T-cell (primary cell): ENCODE results near the gene ABCA1. TPM values are rescaled to one million over a fixed set of nuclear protein-coding genes. Genes with fewer than 3 reads are reported as not detected.

Source experiments
- ATAC-seq, 4 experiments: fragments of 200-7000 bp in 3 of 4; fragments of 150-1000 bp in 1 of 4; cut with Tn5 transposase; replicated peaks in 1 of 4; 1 replicate in 3 of 4; 2 replicates in 1 of 4; pipeline ENCODE4 v1.10.0; 2021; ENCODE audit warnings: moderate library complexity in 3 of 4, mild to moderate bottlenecking in 2 of 4, moderate number of reproducible peaks in 1 of 4
- CTCF ChIA-PET, 2 donors: fragments of 300-600 bp; sonication (Branson Sonifier 250); formaldehyde crosslinking; loops; one replicate each; lab custom pipeline; 2022; ENCODE audit warnings: antibody characterized with exemption in 2 of 2; lab: Charles Lee
- POLR2A ChIA-PET, 2 donors: fragments of 300-600 bp; sonication (Branson Sonifier 250); formaldehyde crosslinking; loops; one replicate each; lab custom pipeline; 2022; ENCODE audit warnings: antibody characterized with exemption in 2 of 2; lab: Charles Lee
- DNase-seq, 35 experiments: peaks; one replicate each; pipeline versions ENCODE4 v3.0.0 to v3.0.0-alpha.2; 2013 to 2023
- H3K27ac ChIP-seq: one replicate; pipeline ENCODE4 v1.5.1; 2013; ENCODE audit warnings: low read length
- H3K27me3 ChIP-seq, 2 experiments: replicated peaks in 1 of 2; 1 replicate in 1 of 2; 2 replicates in 1 of 2; pipeline versions ENCODE4 v1.6.1 to v1.7.0; 2013; ENCODE audit warnings: low read length in 1 of 2, mixed read lengths in 1 of 2; ENCODE audit not compliant: control insufficient read depth in 2 of 2, insufficient read depth in 2 of 2; ENCODE audit errors: extremely low read depth in 1 of 2
- H3K36me3 ChIP-seq, 2 donors: 1 replicate in 1 of 2; 2 replicates in 1 of 2; pipeline versions ENCODE4 v1.6.1 to v1.7.0; 2013; ENCODE audit warnings: low read length in 1 of 2; ENCODE audit not compliant: control insufficient read depth in 2 of 2, insufficient read depth in 1 of 2; ENCODE audit errors: extremely low read depth in 1 of 2
- H3K4me1 ChIP-seq, 2 experiments: 1 replicate in 1 of 2; 2 replicates in 1 of 2; pipeline versions ENCODE4 v1.6.1 to v1.7.0; 2013; ENCODE audit warnings: low read length in 2 of 2, mixed read lengths in 1 of 2; ENCODE audit not compliant: insufficient read depth in 2 of 2, control insufficient read depth in 1 of 2; ENCODE audit errors: extremely low read depth in 1 of 2
- H3K4me3 ChIP-seq, 2 donors: 1 replicate in 1 of 2; 2 replicates in 1 of 2; pipeline versions ENCODE4 v1.5.1 to v1.7.0; 2013; ENCODE audit warnings: mild to moderate bottlenecking in 2 of 2, low read length in 1 of 2, moderate library complexity in 1 of 2; ENCODE audit not compliant: control insufficient read depth in 1 of 2; ENCODE audit errors: extremely low read depth in 1 of 2
- H3K9me3 ChIP-seq: 2 replicates; pipeline ENCODE4 v1.7.0; 2013
- H3K27ac Mint-ChIP-seq, 2 donors: one replicate each; pipeline ENCODE4 v1.8.0; 2020 to 2021; ENCODE audit warnings: mild to moderate bottlenecking in 2 of 2, mixed read lengths in 2 of 2
- H3K27me3 Mint-ChIP-seq, 2 donors: one replicate each; pipeline ENCODE4 v1.8.0; 2021 to 2022; ENCODE audit warnings: mixed read lengths in 2 of 2
- H3K36me3 Mint-ChIP-seq: one replicate; pipeline ENCODE4 v1.8.0; 2021; ENCODE audit warnings: mixed read lengths
- H3K4me1 Mint-ChIP-seq, 3 donors: one replicate each; pipeline ENCODE4 v1.8.0; 2020 to 2022; ENCODE audit warnings: mixed read lengths in 3 of 3, mild to moderate bottlenecking in 1 of 3
- H3K4me3 Mint-ChIP-seq, 3 donors: one replicate each; pipeline ENCODE4 v1.8.0; 2020 to 2022; ENCODE audit warnings: mild to moderate bottlenecking in 3 of 3, mixed read lengths in 3 of 3, moderate library complexity in 3 of 3
- H3K9me3 Mint-ChIP-seq, 3 donors: one replicate each; pipeline ENCODE4 v1.8.0; 2020 to 2022; ENCODE audit warnings: mixed read lengths in 3 of 3
- WGBS: methylation state at CpG from one replicate; pipeline ENCODE4 v1.1.5; 2013; ENCODE audit warnings: missing lambda C conversion rate; ENCODE audit not compliant: insufficient coverage; 5-methylcytosine and 5-hydroxymethylcytosine counted together
- total RNA-seq, 35 experiments: library from RNA in 6 of 35; stranded (reverse) in 6 of 35; fragments of 120-200 nt in 1 of 35; gene quantifications; one replicate each; pipeline versions ENCODE4 v1.2.1 to v1.2.4 and lab custom pipeline; 2013 to 2026

Gene ABCA1
- total RNA-seq, 5 donors from 2014 or later (not counting 1 experiment from before 2014, with no cell fraction given): 0.41 to 4.7 (median 0.62) TPM

DNA sequence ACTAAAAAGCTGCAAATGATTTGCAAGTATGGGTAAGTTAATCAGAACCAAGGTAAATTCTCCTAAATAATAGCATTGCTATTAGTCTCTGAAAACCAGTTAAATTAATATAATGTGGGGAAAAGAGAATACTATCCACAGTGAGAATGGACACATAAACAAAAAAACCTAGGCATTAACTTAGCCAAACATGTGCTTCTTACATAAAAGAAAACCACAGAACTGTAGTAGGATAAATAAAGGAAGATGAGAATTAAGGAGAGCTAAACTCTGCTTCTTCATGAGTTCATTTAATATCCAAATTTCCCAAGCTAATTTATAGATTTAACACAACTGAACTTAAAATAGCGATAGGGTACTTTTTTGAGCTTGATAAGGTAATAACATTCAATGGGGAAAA lies 31.8 kb downstream of the ABCA1 start:
- Mint-ChIP-seq H3K27ac (no peak overlapping the region), H3K27me3 (no peaks in the 10 kb centered on the region), H3K4me3 (no peak overlapping the region), H3K36me3 (peaks cover 20% of the 10 kb centered on the region), H3K4me1 (peaks cover 12 to 28% (median 16%) of the 10 kb centered on the region in 3 donors), H3K9me3 (no peaks in the 10 kb centered on the region)
- Histone ChIP-seq H3K36me3 (no peaks in the 10 kb centered on the region), H3K27me3 (no peaks in the 10 kb centered on the region), H3K9me3 (no peaks in the 10 kb centered on the region), H3K4me1 (no peaks in the 10 kb centered on the region), H3K4me3 (no peak overlapping the region), H3K27ac (no peak overlapping the region)
- ATAC-seq (no peak), DNase-seq (no peak)
- WGBS: no CpG with 5 or more reads among the region's 1 CpG
- ChIA-PET CTCF (no interaction called here), POLR2A (interaction anchor here (0.7 to 0.9 kb wide), 2 partner anchors 35 to 385 kb away, joined by 3 to 6 read pairs; no protein-coding TSS in a partner anchor)

DNA sequence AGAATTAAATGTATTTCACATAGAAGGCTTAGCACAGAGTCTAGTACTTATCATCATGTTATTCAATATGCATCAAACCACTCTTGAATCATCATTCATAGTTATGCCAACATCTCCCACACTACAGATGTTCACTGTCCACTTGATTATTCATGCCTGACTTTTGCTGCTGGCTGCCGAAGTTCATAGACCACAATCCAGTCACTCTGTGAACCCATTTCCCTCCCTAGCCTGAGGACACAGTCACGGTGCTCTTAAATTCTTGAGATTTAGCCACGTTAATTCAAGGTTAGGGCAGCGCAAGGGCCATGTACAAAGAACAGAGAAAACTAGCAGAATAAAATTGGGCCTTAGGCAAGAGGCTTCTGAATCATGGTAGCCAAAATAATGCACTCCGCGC lies 32.4 kb downstream of the ABCA1 start:
- H3K4me1 ChIP-seq: no peaks in the 10 kb centered on the region
- 73% methylated on average over 3 of the region's 6 CpGs for WGBS
- CTCF ChIA-PET: no interaction called here

DNA sequence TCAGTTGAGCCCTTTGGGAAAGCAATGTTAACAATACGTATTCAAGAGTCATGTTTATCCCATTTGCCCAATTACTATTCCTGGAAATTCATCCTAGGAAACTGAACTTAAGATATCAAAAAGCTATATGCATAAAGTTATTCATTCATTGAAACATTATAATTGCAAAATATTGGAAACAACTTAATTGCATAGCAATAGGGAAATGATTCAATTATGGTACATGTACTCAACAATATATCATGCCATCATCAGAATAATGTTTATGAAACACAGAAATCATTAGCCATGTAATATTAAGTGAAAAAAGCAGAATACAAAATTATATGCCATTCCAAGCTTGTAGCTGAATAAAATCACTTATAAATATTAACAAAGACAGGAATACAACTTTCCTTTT lies 35.3 kb downstream of the ABCA1 start:
- Mint-ChIP-seq H3K4me3 (no peak overlapping the region), H3K27me3 (no peaks in the 10 kb centered on the region), H3K4me1 (peaks cover 0 to 9% (median 1%) of the 10 kb centered on the region in 3 donors), H3K27ac (no peak overlapping the region), H3K36me3 (peaks cover 16% of the 10 kb centered on the region), H3K9me3 (no peaks in the 10 kb centered on the region)
- CTCF ChIA-PET: no interaction called here
- WGBS: no CpG with 5 or more reads among the region's 1 CpG
- Histone ChIP-seq H3K27me3 (no peaks in the 10 kb centered on the region), H3K4me3 (no peak overlapping the region), H3K4me1 (no peaks in the 10 kb centered on the region), H3K27ac (no peak overlapping the region), H3K9me3 (no peaks in the 10 kb centered on the region), H3K36me3 (no peaks in the 10 kb centered on the region)
- no peak for ATAC-seq
- POLR2A ChIA-PET: no interaction called here
- DNase-seq: no peak

More for the DNA sequence above, 32.4 kb downstream of the ABCA1 start:
- no peaks in the 10 kb centered on the region for H3K9me3 Mint-ChIP-seq
- peaks cover 11 to 24% (median 13%) of the 10 kb centered on the region in 3 donors for H3K4me1 Mint-ChIP-seq
- Histone ChIP-seq H3K27ac (no peak overlapping the region), H3K27me3 (no peaks in the 10 kb centered on the region), H3K4me3 (no peak overlapping the region), H3K9me3 (no peaks in the 10 kb centered on the region), H3K36me3 (no peaks in the 10 kb centered on the region)
- H3K36me3 Mint-ChIP-seq: peaks cover 20% of the 10 kb centered on the region
- POLR2A ChIA-PET: no interaction called here
- no peaks in the 10 kb centered on the region for H3K27me3 Mint-ChIP-seq
- no peak for ATAC-seq
- H3K27ac Mint-ChIP-seq: no peak overlapping the region
- H3K4me3 Mint-ChIP-seq: no peak overlapping the region
- DNase-seq: no peak

DNA sequence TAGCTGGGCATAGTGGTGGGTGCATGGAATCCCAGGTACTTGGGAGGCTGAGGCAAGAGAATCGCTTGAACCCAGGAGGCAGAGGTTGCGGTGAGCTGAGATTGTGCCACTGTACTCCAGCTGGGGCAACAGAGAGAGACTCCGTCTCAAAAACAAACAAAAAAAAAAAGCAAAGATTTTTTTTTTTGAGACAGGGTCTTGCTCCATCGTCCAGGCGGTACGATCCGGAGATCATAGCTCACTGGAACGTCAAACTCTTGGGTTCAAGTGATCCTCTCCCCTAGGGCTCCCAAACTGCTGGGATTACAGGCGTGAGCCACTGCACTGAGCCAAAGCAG lies 37.6 kb downstream of the ABCA1 start:
- Histone ChIP-seq H3K4me1 (no peaks in the 10 kb centered on the region), H3K27me3 (no peaks in the 10 kb centered on the region), H3K27ac (no peak overlapping the region), H3K9me3 (no peaks in the 10 kb centered on the region), H3K4me3 (no peak overlapping the region), H3K36me3 (no peaks in the 10 kb centered on the region)
- WGBS: 83% methylated on average over 3 of the region's 9 CpGs
- Mint-ChIP-seq H3K9me3 (no peaks in the 10 kb centered on the region), H3K27ac (no peak overlapping the region), H3K4me1 (peaks cover 0 to 9% (median 1%) of the 10 kb centered on the region in 3 donors), H3K36me3 (peaks cover 31% of the 10 kb centered on the region), H3K4me3 (no peak overlapping the region), H3K27me3 (no peaks in the 10 kb centered on the region)
- DNase-seq (no peak), ATAC-seq (no peak)
- ChIA-PET CTCF (no interaction called here), POLR2A (no interaction called here)

DNA sequence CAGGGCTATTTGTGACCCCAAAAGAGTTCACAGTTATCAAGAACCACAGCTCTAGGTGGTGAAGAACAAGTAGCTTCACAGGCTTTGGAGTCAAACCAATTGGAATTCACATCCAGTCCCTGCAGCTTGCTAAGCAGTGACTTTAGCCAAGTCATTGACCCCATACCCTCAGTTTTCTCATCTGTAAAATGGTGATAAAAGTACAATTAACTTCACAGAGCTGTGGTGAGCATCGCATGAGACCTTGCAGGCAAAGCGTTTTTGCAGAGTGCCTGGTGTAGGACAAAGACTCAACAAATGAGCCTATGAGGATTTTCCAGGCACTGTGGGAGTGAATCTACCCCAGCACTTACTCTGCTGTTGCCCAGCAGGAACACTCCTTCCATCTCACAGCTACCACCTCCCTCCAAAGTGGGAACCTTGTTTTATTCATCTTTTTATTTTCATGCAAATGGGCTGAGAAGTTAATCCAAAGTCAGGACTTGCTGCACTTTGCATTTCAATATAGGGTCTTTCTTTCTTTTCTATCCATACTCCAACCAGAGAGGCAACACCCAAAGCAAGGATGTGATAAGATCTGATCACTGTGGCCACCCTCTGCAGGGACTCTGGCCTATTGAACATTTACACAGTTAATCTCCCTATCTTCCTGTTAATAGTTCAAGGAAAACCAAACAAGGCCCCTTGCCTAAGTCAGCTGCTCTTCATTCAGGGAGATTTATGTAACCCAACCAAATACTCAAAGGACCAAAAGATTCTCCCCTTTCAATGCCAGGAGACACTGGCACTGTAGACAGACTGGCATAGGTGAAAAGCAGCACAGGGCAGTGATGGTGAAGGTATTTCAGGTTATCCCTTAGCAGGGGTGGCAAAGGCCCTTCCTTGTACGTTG lies 41.9 kb downstream of the ABCA1 start:
- no peak for DNase-seq
- H3K36me3 ChIP-seq: no peaks in the 10 kb centered on the region

DNA sequence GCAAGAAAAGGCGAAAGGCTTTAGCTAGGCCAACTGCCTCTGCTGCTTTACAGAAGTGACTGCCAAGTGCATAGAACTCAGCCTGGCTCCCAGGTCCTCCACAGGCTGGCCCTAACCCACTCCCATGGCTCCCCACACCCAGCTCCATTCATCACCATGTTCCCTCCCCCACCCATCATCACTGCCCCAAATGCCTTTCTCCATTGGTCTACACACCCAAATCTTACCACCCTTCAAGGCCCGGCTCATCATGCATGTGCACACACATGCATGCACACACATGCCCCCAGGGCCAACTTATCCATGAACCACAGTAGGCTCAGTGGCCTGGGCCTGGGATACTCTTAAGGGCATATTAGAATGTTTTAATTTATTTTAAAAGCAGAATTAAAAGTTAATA lies 44.8 kb downstream of the ABCA1 start:
- no peaks in the 10 kb centered on the region for H3K27me3 Mint-ChIP-seq
- H3K36me3 Mint-ChIP-seq: peaks cover 55% of the 10 kb centered on the region
- Histone ChIP-seq H3K9me3 (no peaks in the 10 kb centered on the region), H3K4me1 (no peaks in the 10 kb centered on the region), H3K27ac (no peak overlapping the region), H3K36me3 (no peaks in the 10 kb centered on the region), H3K4me3 (no peak overlapping the region), H3K27me3 (no peaks in the 10 kb centered on the region)
- H3K9me3 Mint-ChIP-seq: no peaks in the 10 kb centered on the region
- no peak overlapping the region for H3K27ac Mint-ChIP-seq
- ChIA-PET CTCF (no interaction called here), POLR2A (interaction anchor here in 1 of 2 donors (0.6 kb wide), 1 partner anchor 44 kb away, joined by 5 read pairs; no protein-coding TSS in a partner anchor)
- no peak for DNase-seq
- no peak overlapping the region for H3K4me3 Mint-ChIP-seq
- no peaks in the 10 kb centered on the region for H3K4me1 Mint-ChIP-seq
- no peak for ATAC-seq
- 100% methylated on average over 1 of the region's 2 CpGs for WGBS

More for the DNA sequence above, 41.9 kb downstream of the ABCA1 start:
- no peak overlapping the region for H3K4me3 Mint-ChIP-seq
- H3K27ac ChIP-seq: no peak overlapping the region
- H3K4me1 Mint-ChIP-seq: no peaks in the 10 kb centered on the region
- no peaks in the 10 kb centered on the region for H3K27me3 ChIP-seq
- H3K9me3 ChIP-seq: no peaks in the 10 kb centered on the region
- no peak overlapping the region for H3K27ac Mint-ChIP-seq
- no peak for ATAC-seq
- H3K27me3 Mint-ChIP-seq: no peaks in the 10 kb centered on the region
- 80% methylated on average over 3 of the region's 3 CpGs for WGBS
- H3K4me1 ChIP-seq: no peaks in the 10 kb centered on the region
- H3K36me3 Mint-ChIP-seq: peaks cover 44% of the 10 kb centered on the region
- no peaks in the 10 kb centered on the region for H3K9me3 Mint-ChIP-seq
- POLR2A ChIA-PET: no interaction called here
- H3K4me3 ChIP-seq: no peak overlapping the region
- CTCF ChIA-PET: interaction anchor here in 1 of 2 donors (0.5 kb wide), 1 partner anchor 99 kb away, joined by 4 read pairs; no protein-coding TSS in a partner anchor
